Natural killer cell (primary cell): ENCODE results near the gene ANKRD13A. TPM values are rescaled to one million over a fixed set of nuclear protein-coding genes. Genes with fewer than 3 reads are reported as not detected.

Experiments used
- ATAC-seq, 3 donors: fragments of 150-1000 bp in 2 of 3; fragments of 200-7000 bp in 1 of 3; cut with Tn5 transposase; 1 replicate in 1 of 3; 2 replicates in 2 of 3; pipeline ENCODE4 v1.10.0; 2021; ENCODE audit warnings: mild to moderate bottlenecking in 2 of 3, moderate library complexity in 2 of 3
- DNase-seq, 2 donors: peaks; one replicate each; pipeline versions ENCODE4 v3.0.0 to v3.0.0-alpha.2; 2013 to 2021; ENCODE audit warnings: mixed read lengths in 1 of 2
- H3K27ac ChIP-seq: one replicate; pipeline ENCODE4 v1.5.1; 2013; ENCODE audit warnings: mild to moderate bottlenecking, low read length
- H3K27me3 ChIP-seq: one replicate; pipeline ENCODE4 v1.6.1; 2013; ENCODE audit warnings: low read length; ENCODE audit not compliant: control insufficient read depth, insufficient read depth
- H3K36me3 ChIP-seq: one replicate; pipeline ENCODE4 v1.6.1; 2013; ENCODE audit warnings: low read length; ENCODE audit not compliant: control insufficient read depth, insufficient read depth
- H3K4me1 ChIP-seq: one replicate; pipeline ENCODE4 v1.6.1; 2013; ENCODE audit warnings: low read length; ENCODE audit not compliant: control insufficient read depth, insufficient read depth
- H3K4me3 ChIP-seq: one replicate; pipeline ENCODE4 v1.5.1; 2013; ENCODE audit warnings: low read length
- H3K9me3 ChIP-seq: one replicate; pipeline ENCODE4 v1.6.1; 2013; ENCODE audit warnings: low read length; ENCODE audit not compliant: control insufficient read depth, insufficient read depth
- H3K27ac Mint-ChIP-seq, 2 donors: one replicate each; pipeline ENCODE4 v1.8.0; 2022; ENCODE audit warnings: mild to moderate bottlenecking in 2 of 2, mixed read lengths in 2 of 2, moderate library complexity in 1 of 2
- H3K27me3 Mint-ChIP-seq, 2 donors: one replicate each; pipeline ENCODE4 v1.8.0; 2022; ENCODE audit warnings: low read depth in 2 of 2, mixed read lengths in 2 of 2
- H3K36me3 Mint-ChIP-seq: one replicate; pipeline ENCODE4 v1.8.0; 2022; ENCODE audit warnings: mixed read lengths
- H3K4me1 Mint-ChIP-seq, 2 donors: one replicate each; pipeline ENCODE4 v1.8.0; 2022; ENCODE audit warnings: mixed read lengths in 2 of 2
- H3K4me3 Mint-ChIP-seq: one replicate; pipeline ENCODE4 v1.8.0; 2022; ENCODE audit warnings: mild to moderate bottlenecking, moderate library complexity, mixed read lengths
- H3K9me3 Mint-ChIP-seq, 2 donors: one replicate each; pipeline ENCODE4 v1.8.0; 2022; ENCODE audit warnings: mixed read lengths in 2 of 2
- CTCF ChIP-seq: fragments of 200-600 bp; IDR thresholded peaks from one replicate; pipeline ENCODE4 v1.8.0; 2022; ENCODE audit warnings: antibody characterized with exemption
- WGBS: methylation state at CpG from one replicate; pipeline ENCODE4 v1.1.7; 2013; ENCODE audit warnings: missing lambda C conversion rate; ENCODE audit not compliant: insufficient coverage; 5-methylcytosine and 5-hydroxymethylcytosine counted together
- intact Hi-C: fragments of 100-400 bp; cut with micrococcal nuclease; formaldehyde crosslinking; loops from one replicate; pipeline ENCODE4 v1.14.2; 2022
- total RNA-seq, 4 donors: library from RNA; stranded (reverse); fragments of 120-200 nt in 1 of 4; gene quantifications; one replicate each; pipeline versions ENCODE4 v1.2.3 to v1.2.4, GENCODE V29; 2013 to 2022

The ANKRD13A gene
- total RNA-seq, 3 donors from 2014 or later (not counting 1 experiment from before 2014, with no cell fraction given), result 74.9 to 93.6 (median 90.7) TPM

DNA sequence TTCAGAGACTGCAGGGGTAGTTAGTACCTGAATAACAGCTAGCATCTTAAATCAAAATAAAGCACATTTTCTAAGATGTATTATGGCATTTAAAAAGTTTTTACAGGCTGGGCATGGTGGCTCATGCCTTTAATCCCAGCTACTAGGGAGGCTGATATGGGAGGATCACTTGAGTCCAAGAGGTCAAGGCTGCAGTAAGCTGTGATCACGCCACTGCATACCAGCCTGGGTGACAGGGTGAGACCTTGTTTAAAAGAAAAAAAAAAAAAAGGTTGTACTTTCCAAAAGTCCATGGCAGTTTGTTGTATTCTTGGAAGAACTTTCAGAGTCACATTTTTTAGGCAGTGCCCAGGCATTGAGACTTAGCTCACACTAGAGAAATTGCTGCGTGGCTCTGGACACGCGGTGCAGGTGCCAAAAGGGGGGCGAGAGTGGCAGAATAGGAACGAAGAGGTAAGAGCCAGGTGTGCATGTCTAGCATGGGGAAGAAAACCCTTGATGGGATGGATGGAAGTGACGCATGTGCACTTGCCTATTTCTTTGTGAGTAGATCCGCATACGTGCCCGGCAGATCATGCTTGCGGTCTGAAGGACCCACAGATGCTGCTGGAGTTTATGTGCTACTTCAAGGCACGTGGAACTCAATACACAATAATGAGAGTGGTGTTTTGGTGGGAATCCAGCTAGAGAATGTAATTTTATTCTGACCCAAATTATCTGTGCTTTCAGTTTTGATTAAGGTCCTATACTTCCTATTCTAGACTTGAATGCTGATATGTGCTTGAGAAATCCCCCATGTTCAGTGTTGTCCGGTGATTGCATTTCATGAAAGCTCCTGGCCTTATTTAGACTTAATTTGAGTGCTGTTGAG is 11.9 kb downstream of the ANKRD13A start:
- TF ChIP-seq CTCF, result no peak
- DNase-seq, result peak in 1 of 2 donors; percentile 53
- no peaks in the 10 kb centered on the region for H3K27me3 ChIP-seq
- Mint-ChIP-seq H3K27me3 (no peaks in the 10 kb centered on the region), H3K36me3 (no peaks in the 10 kb centered on the region), H3K9me3 (no peaks in the 10 kb centered on the region), H3K4me3 (no peak overlapping the region), H3K27ac (peak overlapping the region; percentile 15 to 58), H3K4me1 (peaks cover 33 to 36% of the 10 kb centered on the region in 2 donors)
- H3K27ac ChIP-seq, result peak overlapping the region; percentile 75
- peaks cover 23% of the 10 kb centered on the region for H3K4me1 ChIP-seq
- intact Hi-C loops, result no loop called here
- H3K9me3 ChIP-seq, result no peaks in the 10 kb centered on the region
- peak overlapping the region; percentile 4 for H3K4me3 ChIP-seq
- WGBS, result 78% methylated on average over 13 of the region's 13 CpGs
- H3K36me3 ChIP-seq, result peaks cover 9% of the 10 kb centered on the region
- peak in 1 of 3 donors; percentile 52 for ATAC-seq

DNA sequence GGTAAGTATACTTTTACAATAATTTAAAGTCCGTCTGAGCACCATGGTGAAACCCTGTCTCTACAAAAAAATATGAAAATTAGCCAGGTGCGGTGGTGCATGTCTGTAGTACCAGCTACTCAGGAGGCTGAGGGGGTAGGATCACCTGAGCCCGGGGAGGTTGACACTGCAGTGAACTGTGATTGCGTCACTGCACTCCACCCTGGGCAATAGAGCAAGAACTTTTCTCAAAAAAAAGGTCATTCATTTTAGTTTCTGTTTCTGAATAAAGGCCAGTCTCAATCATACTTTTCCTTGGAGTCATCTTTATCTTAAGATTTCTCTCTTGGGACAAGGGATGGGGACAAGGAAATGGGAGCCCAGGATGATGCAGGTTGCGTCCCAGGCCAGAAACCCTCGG is 12.9 kb downstream of the ANKRD13A start:
- Histone ChIP-seq H3K4me3 (no peak overlapping the region), H3K9me3 (no peaks in the 10 kb centered on the region), H3K27ac (peak overlapping the region; percentile 75), H3K4me1 (peaks cover 23% of the 10 kb centered on the region), H3K36me3 (peaks cover 13% of the 10 kb centered on the region), H3K27me3 (no peaks in the 10 kb centered on the region)
- ATAC-seq, result peak in 1 of 3 donors; percentile 44
- no peaks in the 10 kb centered on the region for H3K27me3 Mint-ChIP-seq
- WGBS, result 69% methylated on average over 6 of the region's 6 CpGs
- H3K27ac Mint-ChIP-seq, result peak overlapping the region; percentile 15 to 58
- no peak overlapping the region for H3K4me3 Mint-ChIP-seq
- H3K9me3 Mint-ChIP-seq, result no peaks in the 10 kb centered on the region
- DNase-seq, result peak in 1 of 2 donors; percentile 48
- peaks cover 29 to 32% of the 10 kb centered on the region in 2 donors for H3K4me1 Mint-ChIP-seq
- TF ChIP-seq CTCF, result no peak
- no peaks in the 10 kb centered on the region for H3K36me3 Mint-ChIP-seq
- intact Hi-C loops, result no loop called here

GRCh38 chr12:110012659-110013058 is 13.4 kb downstream of the ANKRD13A start:
- Histone ChIP-seq H3K27ac (peak overlapping the region; percentile 52), H3K27me3 (no peaks in the 10 kb centered on the region), H3K4me3 (no peak overlapping the region), H3K36me3 (peaks cover 16% of the 10 kb centered on the region), H3K4me1 (peaks cover 23% of the 10 kb centered on the region), H3K9me3 (no peaks in the 10 kb centered on the region)
- Mint-ChIP-seq H3K9me3 (no peaks in the 10 kb centered on the region), H3K27me3 (no peaks in the 10 kb centered on the region), H3K4me3 (no peak overlapping the region), H3K4me1 (peaks cover 29 to 32% of the 10 kb centered on the region in 2 donors), H3K36me3 (no peaks in the 10 kb centered on the region), H3K27ac (peak overlapping the region; percentile 15 to 58)
- no peak for DNase-seq
- ATAC-seq, result no peak
- intact Hi-C loops, result no loop called here
- TF ChIP-seq CTCF, result no peak
- WGBS, result 90% methylated on average over 4 of the region's 4 CpGs
